Esophagus mucosa (tissue), 1 donor: ENCODE results near the gene PLEKHA6. TPM values are rescaled to one million over a fixed set of nuclear protein-coding genes. Genes with fewer than 3 reads are reported as not detected.

ENCODE experiments used
- ATAC-seq: fragments of 200-7000 bp; cut with Tn5 transposase; one replicate; pipeline ENCODE4 v1.9.1; 2020
- total RNA-seq: library from RNA; stranded (reverse); gene quantifications from one replicate; pipeline ENCODE4 v1.2.4, GENCODE V29; 2023
- donor health status: DM: yes; HTN: yes; CAD: no.

Gene PLEKHA6
- total RNA-seq, result 11.1 TPM

GRCh38 chr1:204359474-204360255, at the start of gene PLEKHA6:
PLEKHA6 (minus strand) TSS chr1:204359929; CDS start chr1:204273727, 86,202 bp downstream.
- ATAC-seq, result no peak

- no peak for ATAC-seq
These were observed 49.4 kb upstream of the PLEKHA6 start for GRCh38 chr1:204409123-204409522.

- no peak for ATAC-seq
These were observed 48.9 kb upstream of the PLEKHA6 start for GRCh38 chr1:204408602-204409001.

GRCh38 chr1:204408074-204408507, 48.4 kb upstream of the PLEKHA6 start:
- ATAC-seq, result no peak

- no peak for ATAC-seq
These were observed 47.7 kb upstream of the PLEKHA6 start for GRCh38 chr1:204407295-204407971.

- no peak for ATAC-seq
These were observed 46.9 kb upstream of the PLEKHA6 start for GRCh38 chr1:204406621-204407020.

- ATAC-seq, result no peak
These were observed 46.3 kb upstream of the PLEKHA6 start for GRCh38 chr1:204405988-204406387.

- ATAC-seq, result no peak
These were observed 44.9 kb upstream of the PLEKHA6 start for GRCh38 chr1:204404629-204405028.

GRCh38 chr1:204402391-204402790, 42.7 kb upstream of the PLEKHA6 start:
- no peak for ATAC-seq

- no peak for ATAC-seq
These were observed 42.0 kb upstream of the PLEKHA6 start for GRCh38 chr1:204401730-204402129.

- ATAC-seq, result no peak
These were observed 41.3 kb upstream of the PLEKHA6 start for GRCh38 chr1:204400882-204401510.

GRCh38 chr1:204398197-204399125, 38.7 kb upstream of the PLEKHA6 start:
- ATAC-seq, result peak; percentile 94

- no peak for ATAC-seq
These were observed 36.4 kb upstream of the PLEKHA6 start for GRCh38 chr1:204396015-204396583.

GRCh38 chr1:204391629-204392028, 31.9 kb upstream of the PLEKHA6 start:
- no peak for ATAC-seq

GRCh38 chr1:204390751-204391466, 31.2 kb upstream of the PLEKHA6 start:
- no peak for ATAC-seq

- no peak for ATAC-seq
These were observed 26.0 kb upstream of the PLEKHA6 start for GRCh38 chr1:204385727-204386126.

GRCh38 chr1:204384636-204385352, 25.1 kb upstream of the PLEKHA6 start:
- peak; percentile 37 for ATAC-seq

GRCh38 chr1:204383163-204383904, 23.6 kb upstream of the PLEKHA6 start:
- no peak for ATAC-seq

GRCh38 chr1:204382714-204383083, 23.0 kb upstream of the PLEKHA6 start:
- ATAC-seq, result no peak

GRCh38 chr1:204380293-204380831, 20.6 kb upstream of the PLEKHA6 start:
- ATAC-seq, result peak; percentile 49
